ENCODE measurements around the gene LPCAT2.

Gene LPCAT2

GRCh38 chr16:55539049-55539448, 30.2 kb downstream of the LPCAT2 start:
- Histone ChIP-seq H3K4me3 (ENCODE audit: low read length) (no peak overlapping the region), H3K9me3 (ENCODE audit: control insufficient read depth, low read depth, low read length) (no peaks in the 10 kb centered on the region), H3K36me3 (ENCODE audit: control insufficient read depth, low read depth, low read length) (no peaks in the 10 kb centered on the region), H3K9ac (ENCODE audit: low read length) (no peak overlapping the region), H3K27me3 (ENCODE audit: control insufficient read depth, insufficient read depth, low read length) (no peaks in the 10 kb centered on the region), H3K4me1 (ENCODE audit: control insufficient read depth, low read depth, low read length) (no peaks in the 10 kb centered on the region), H3K27ac (ENCODE audit: low read length) (no peak overlapping the region)

GRCh38 chr16:55539488-55539887, 30.6 kb downstream of the LPCAT2 start:
- Histone ChIP-seq H3K36me3 (ENCODE audit: control insufficient read depth, low read depth, low read length) (no peaks in the 10 kb centered on the region), H3K4me1 (ENCODE audit: control insufficient read depth, low read depth, low read length) (no peaks in the 10 kb centered on the region), H3K4me3 (ENCODE audit: low read length) (no peak overlapping the region), H3K9me3 (ENCODE audit: control insufficient read depth, low read depth, low read length) (no peaks in the 10 kb centered on the region), H3K27me3 (ENCODE audit: control insufficient read depth, insufficient read depth, low read length) (no peaks in the 10 kb centered on the region), H3K9ac (ENCODE audit: low read length) (no peak overlapping the region), H3K27ac (ENCODE audit: low read length) (no peak overlapping the region)

- Histone ChIP-seq H3K27me3 (ENCODE audit: control insufficient read depth, insufficient read depth, low read length) (no peaks in the 10 kb centered on the region), H3K9ac (ENCODE audit: low read length) (no peak overlapping the region), H3K36me3 (ENCODE audit: control insufficient read depth, low read depth, low read length) (no peaks in the 10 kb centered on the region)
Observed at GRCh38 chr16:55540221-55540620, 31.3 kb downstream of the LPCAT2 start.

GRCh38 chr16:55542459-55543082, 33.7 kb downstream of the LPCAT2 start:
- Histone ChIP-seq H3K9me3 (ENCODE audit: control insufficient read depth, low read depth, low read length) (no peaks in the 10 kb centered on the region), H3K4me1 (ENCODE audit: control insufficient read depth, low read depth, low read length) (no peaks in the 10 kb centered on the region), H3K27me3 (ENCODE audit: control insufficient read depth, insufficient read depth, low read length) (no peaks in the 10 kb centered on the region), H3K9ac (ENCODE audit: low read length) (no peak overlapping the region), H3K27ac (ENCODE audit: low read length) (no peak overlapping the region), H3K4me3 (ENCODE audit: low read length) (no peak overlapping the region), H3K36me3 (ENCODE audit: control insufficient read depth, low read depth, low read length) (no peaks in the 10 kb centered on the region)

More at GRCh38 chr16:55540221-55540620, 31.3 kb downstream of the LPCAT2 start:
- H3K27ac ChIP-seq (ENCODE audit: low read length): no peak overlapping the region
- no peaks in the 10 kb centered on the region for H3K4me1 ChIP-seq (ENCODE audit: control insufficient read depth, low read depth, low read length)
- no peak overlapping the region for H3K4me3 ChIP-seq (ENCODE audit: low read length)
- no peaks in the 10 kb centered on the region for H3K9me3 ChIP-seq (ENCODE audit: control insufficient read depth, low read depth, low read length)

- H3K36me3 ChIP-seq (ENCODE audit: control insufficient read depth, low read depth, low read length): no peaks in the 10 kb centered on the region
- H3K27ac ChIP-seq (ENCODE audit: low read length): no peak overlapping the region
- H3K4me3 ChIP-seq (ENCODE audit: low read length): no peak overlapping the region
- H3K27me3 ChIP-seq (ENCODE audit: control insufficient read depth, insufficient read depth, low read length): no peaks in the 10 kb centered on the region
- no peaks in the 10 kb centered on the region for H3K4me1 ChIP-seq (ENCODE audit: control insufficient read depth, low read depth, low read length)
- no peaks in the 10 kb centered on the region for H3K9me3 ChIP-seq (ENCODE audit: control insufficient read depth, low read depth, low read length)
- H3K9ac ChIP-seq (ENCODE audit: low read length): no peak overlapping the region
Observed at GRCh38 chr16:55543472-55543871, 34.6 kb downstream of the LPCAT2 start.

- no peak overlapping the region for H3K27ac ChIP-seq (ENCODE audit: low read length)
- no peaks in the 10 kb centered on the region for H3K27me3 ChIP-seq (ENCODE audit: control insufficient read depth, insufficient read depth, low read length)
- no peak overlapping the region for H3K4me3 ChIP-seq (ENCODE audit: low read length)
- H3K36me3 ChIP-seq (ENCODE audit: control insufficient read depth, low read depth, low read length): no peaks in the 10 kb centered on the region
- no peak overlapping the region for H3K9ac ChIP-seq (ENCODE audit: low read length)
- no peaks in the 10 kb centered on the region for H3K9me3 ChIP-seq (ENCODE audit: control insufficient read depth, low read depth, low read length)
- no peaks in the 10 kb centered on the region for H3K4me1 ChIP-seq (ENCODE audit: control insufficient read depth, low read depth, low read length)
Observed at GRCh38 chr16:55552621-55553020, 43.7 kb downstream of the LPCAT2 start.

- Histone ChIP-seq H3K27me3 (ENCODE audit: control insufficient read depth, insufficient read depth, low read length) (no peaks in the 10 kb centered on the region), H3K9me3 (ENCODE audit: control insufficient read depth, low read depth, low read length) (no peaks in the 10 kb centered on the region), H3K27ac (ENCODE audit: low read length) (no peak overlapping the region), H3K9ac (ENCODE audit: low read length) (no peak overlapping the region), H3K36me3 (ENCODE audit: control insufficient read depth, low read depth, low read length) (no peaks in the 10 kb centered on the region), H3K4me1 (ENCODE audit: control insufficient read depth, low read depth, low read length) (no peaks in the 10 kb centered on the region), H3K4me3 (ENCODE audit: low read length) (no peak overlapping the region)
Observed at GRCh38 chr16:55555436-55555835, 46.6 kb downstream of the LPCAT2 start.

- Histone ChIP-seq H3K4me1 (ENCODE audit: control insufficient read depth, low read depth, low read length) (no peaks in the 10 kb centered on the region), H3K27me3 (ENCODE audit: control insufficient read depth, insufficient read depth, low read length) (no peaks in the 10 kb centered on the region), H3K9me3 (ENCODE audit: control insufficient read depth, low read depth, low read length) (no peaks in the 10 kb centered on the region), H3K4me3 (ENCODE audit: low read length) (no peak overlapping the region), H3K36me3 (ENCODE audit: control insufficient read depth, low read depth, low read length) (no peaks in the 10 kb centered on the region), H3K9ac (ENCODE audit: low read length) (no peak overlapping the region), H3K27ac (ENCODE audit: low read length) (no peak overlapping the region)
Observed at GRCh38 chr16:55557186-55557585, 48.3 kb downstream of the LPCAT2 start.

GRCh38 chr16:55559233-55559632, 50.4 kb downstream of the LPCAT2 start:
- no peak overlapping the region for H3K9ac ChIP-seq (ENCODE audit: low read length)
- no peak overlapping the region for H3K27ac ChIP-seq (ENCODE audit: low read length)
- no peaks in the 10 kb centered on the region for H3K9me3 ChIP-seq (ENCODE audit: control insufficient read depth, low read depth, low read length)
- H3K36me3 ChIP-seq (ENCODE audit: control insufficient read depth, low read depth, low read length): no peaks in the 10 kb centered on the region
- H3K27me3 ChIP-seq (ENCODE audit: control insufficient read depth, insufficient read depth, low read length): no peaks in the 10 kb centered on the region
- H3K4me3 ChIP-seq (ENCODE audit: low read length): no peak overlapping the region
- no peaks in the 10 kb centered on the region for H3K4me1 ChIP-seq (ENCODE audit: control insufficient read depth, low read depth, low read length)

- no peak overlapping the region for H3K9ac ChIP-seq (ENCODE audit: low read length)
- no peak overlapping the region for H3K4me3 ChIP-seq (ENCODE audit: low read length)
- no peak overlapping the region for H3K27ac ChIP-seq (ENCODE audit: low read length)
- H3K27me3 ChIP-seq (ENCODE audit: control insufficient read depth, insufficient read depth, low read length): no peaks in the 10 kb centered on the region
- no peaks in the 10 kb centered on the region for H3K9me3 ChIP-seq (ENCODE audit: control insufficient read depth, low read depth, low read length)
- H3K36me3 ChIP-seq (ENCODE audit: control insufficient read depth, low read depth, low read length): no peaks in the 10 kb centered on the region
- no peaks in the 10 kb centered on the region for H3K4me1 ChIP-seq (ENCODE audit: control insufficient read depth, low read depth, low read length)
Observed at GRCh38 chr16:55559933-55560516, 51.2 kb downstream of the LPCAT2 start.

- H3K9me3 ChIP-seq (ENCODE audit: control insufficient read depth, low read depth, low read length): no peaks in the 10 kb centered on the region
- H3K4me1 ChIP-seq (ENCODE audit: control insufficient read depth, low read depth, low read length): no peaks in the 10 kb centered on the region
- no peaks in the 10 kb centered on the region for H3K36me3 ChIP-seq (ENCODE audit: control insufficient read depth, low read depth, low read length)
- H3K4me3 ChIP-seq (ENCODE audit: low read length): no peak overlapping the region
- H3K27me3 ChIP-seq (ENCODE audit: control insufficient read depth, insufficient read depth, low read length): no peaks in the 10 kb centered on the region
- H3K9ac ChIP-seq (ENCODE audit: low read length): no peak overlapping the region
- no peak overlapping the region for H3K27ac ChIP-seq (ENCODE audit: low read length)
Observed at GRCh38 chr16:55561319-55561848, 52.5 kb downstream of the LPCAT2 start.

GRCh38 chr16:55562936-55563335, 54.1 kb downstream of the LPCAT2 start:
- no peaks in the 10 kb centered on the region for H3K27me3 ChIP-seq (ENCODE audit: control insufficient read depth, insufficient read depth, low read length)
- no peak overlapping the region for H3K27ac ChIP-seq (ENCODE audit: low read length)
- no peaks in the 10 kb centered on the region for H3K36me3 ChIP-seq (ENCODE audit: control insufficient read depth, low read depth, low read length)
- no peak overlapping the region for H3K9ac ChIP-seq (ENCODE audit: low read length)
- H3K9me3 ChIP-seq (ENCODE audit: control insufficient read depth, low read depth, low read length): no peaks in the 10 kb centered on the region
- H3K4me1 ChIP-seq (ENCODE audit: control insufficient read depth, low read depth, low read length): no peaks in the 10 kb centered on the region
- no peak overlapping the region for H3K4me3 ChIP-seq (ENCODE audit: low read length)

Data from iPS-18a (cell line).